GM12878 (cell line): ENCODE data around the gene SECISBP2. TPM values are rescaled to one million over a fixed set of nuclear protein-coding genes. Genes with fewer than 3 reads are reported as not detected.

Experiments used
- ATAC-seq: fragments of 200-7000 bp; cut with Tn5 transposase; 3 replicates; pipeline ENCODE4 v1.9.1; 2020; ENCODE audit warnings: mild to moderate bottlenecking, moderate library complexity
- BruUV-seq: library from RNA; stranded (reverse); fragments of 400-500 nt; replicated peaks from 2 replicates; lab custom pipeline; 2021; lab: Mats Ljungman, UMichigan
- CTCF ChIA-PET: fragments of 300-600 bp; sonication (Branson Sonifier 250); formaldehyde crosslinking; extraction: SDS; loops from one replicate; lab custom pipeline; 2021; ENCODE audit warnings: inconsistent platforms; lab: Yijun Ruan, JAX
- POLR2A ChIA-PET: fragments of 350-600 bp; formaldehyde crosslinking; extraction: SDS; loops from one replicate; lab custom pipeline; 2021; ENCODE audit warnings: inconsistent platforms; lab: Charles Lee
- RAD21 ChIA-PET: fragments of 300-600 bp; sonication (Branson Sonifier 250); formaldehyde crosslinking; loops from one replicate; lab custom pipeline; 2023; ENCODE audit warnings: antibody characterized with exemption; ENCODE audit not compliant: unreplicated experiment; lab: Charles Lee
- SMC1A ChIA-PET: fragments of 300-600 bp; sonication (Branson Sonifier 250); formaldehyde crosslinking; loops from one replicate; lab custom pipeline; 2023; ENCODE audit not compliant: unreplicated experiment, uncharacterized antibody; lab: Charles Lee
- DNase-seq: peaks from one replicate; pipeline ENCODE4 v3.0.0-alpha.2; 2011; ENCODE audit warnings: low read depth, low spot score
- FAIRE-seq: peaks from 3 replicates; lab custom pipeline; 2011; peaks lifted over from hg19 to GRCh38; lab: Jason Lieb, UNC
- H2AFZ ChIP-seq: 2 replicates; pipeline ENCODE4 v1.6.0; 2011; ENCODE audit warnings: low read depth, low read length, control low read depth; ENCODE audit not compliant: control insufficient read depth
- H3K27ac ChIP-seq: 2 replicates; pipeline ENCODE4 v1.5.1; 2011; ENCODE audit warnings: control low read depth; ENCODE audit not compliant: control insufficient read depth, insufficient read depth
- H3K27me3 ChIP-seq, 2 experiments: replicated peaks in 1 of 2; 2 replicates each; pipeline versions ENCODE4 v1.6.0 to v1.6.1; 2011; ENCODE audit warnings: low read length in 1 of 2; ENCODE audit not compliant: control insufficient read depth in 2 of 2, insufficient read depth in 2 of 2
- H3K36me3 ChIP-seq, 2 experiments: 2 replicates each; pipeline ENCODE4 v1.5.1; 2011; ENCODE audit warnings: low read length in 1 of 2; ENCODE audit not compliant: control insufficient read depth in 2 of 2, insufficient read depth in 2 of 2
- H3K4me1 ChIP-seq: 2 replicates; pipeline ENCODE4 v1.6.1; 2011; ENCODE audit warnings: mild to moderate bottlenecking, low read length, moderate library complexity, mixed read lengths; ENCODE audit not compliant: control insufficient read depth, insufficient read depth
- H3K4me2 ChIP-seq: 2 replicates; pipeline ENCODE4 v1.6.0; 2011; ENCODE audit warnings: control low read depth; ENCODE audit not compliant: control insufficient read depth, insufficient read depth
- H3K4me3 ChIP-seq: fragments of 200-600 bp; sonication (generic); 2 replicates; pipeline ENCODE4 v1.5.1; 2016
- H3K79me2 ChIP-seq: 2 replicates; pipeline ENCODE4 v1.6.0; 2011; ENCODE audit warnings: low read length; ENCODE audit not compliant: control insufficient read depth, insufficient read depth
- H3K9ac ChIP-seq: 2 replicates; pipeline ENCODE4 v1.8.0; 2011; ENCODE audit warnings: low read length, control low read depth, mixed read lengths; ENCODE audit not compliant: control insufficient read depth, insufficient read depth
- H3K9me3 ChIP-seq: replicated peaks from 3 replicates; pipeline ENCODE4 v1.5.1; 2011; ENCODE audit warnings: mild to moderate bottlenecking, low read length; ENCODE audit not compliant: control insufficient read depth, insufficient read depth
- H4K20me1 ChIP-seq: 2 replicates; pipeline ENCODE4 v1.6.0; 2011; ENCODE audit not compliant: control insufficient read depth, insufficient read depth
- ASH2L ChIP-seq: fragments of 300-600, 200-600 bp; sonication (generic); IDR thresholded peaks from 2 replicates; pipeline ENCODE4 v1.6.1; 2017; ENCODE audit warnings: low read depth, mild to moderate bottlenecking, borderline replicate concordance
- ATF7 ChIP-seq: fragments of 450-650 bp; IDR thresholded peaks from 2 replicates; pipeline ENCODE4 v1.6.1; 2016; ENCODE audit warnings: low read depth, mild to moderate bottlenecking
- CBX3 ChIP-seq: fragments of 200-600 bp; sonication (generic); IDR thresholded peaks from 2 replicates; pipeline ENCODE4 v1.6.1; 2016; ENCODE audit warnings: low read depth, borderline replicate concordance
- CHD4 ChIP-seq: fragments of 200-600 bp; sonication (generic); IDR thresholded peaks from 2 replicates; pipeline ENCODE4 v1.6.1; 2016; ENCODE audit warnings: mild to moderate bottlenecking
- EP300 ChIP-seq, 2 experiments: fragments of 150-350 bp in 1 of 2; IDR thresholded peaks; 2 replicates each; pipeline ENCODE4 v1.6.1; 2011 to 2012; ENCODE audit warnings: low read depth in 2 of 2, low read length in 2 of 2, borderline replicate concordance in 1 of 2, improper control_type of control experiment in 1 of 2, inconsistent platforms in 1 of 2; ENCODE audit not compliant: control insufficient read depth in 1 of 2
- KDM1A ChIP-seq: fragments of 200-600 bp; sonication (generic); IDR thresholded peaks from 2 replicates; pipeline ENCODE4 v1.6.1; 2016; ENCODE audit warnings: borderline replicate concordance
- MTA2 ChIP-seq: fragments of 450-650 bp; IDR thresholded peaks from 2 replicates; pipeline ENCODE4 v1.6.1; 2016; ENCODE audit warnings: low read depth, mild to moderate bottlenecking, moderate library complexity
- PAX5 ChIP-seq: IDR thresholded peaks from 2 replicates; pipeline ENCODE4 v1.6.1; 2011; ENCODE audit warnings: low read depth, low read length, borderline replicate concordance
- RAD21 ChIP-seq: IDR thresholded peaks from 2 replicates; pipeline ENCODE4 v1.6.1; 2011; ENCODE audit warnings: mild to moderate bottlenecking, low read depth, low read length, moderate library complexity; ENCODE audit not compliant: insufficient read depth
- RELA ChIP-seq: fragments of 450-650 bp; IDR thresholded peaks from 2 replicates; pipeline ENCODE4 v1.8.0; 2014; ENCODE audit warnings: borderline replicate concordance; ENCODE audit not compliant: partially characterized antibody
- SMAD5 ChIP-seq: IDR thresholded peaks from 2 replicates; pipeline ENCODE4 v1.6.1; 2016; ENCODE audit warnings: antibody characterized with exemption, low read depth
- SPI1 ChIP-seq: IDR thresholded peaks from 2 replicates; pipeline ENCODE4 v1.6.1; 2011; ENCODE audit warnings: low read depth, mild to moderate bottlenecking, low read length, moderate library complexity, borderline replicate concordance; ENCODE audit not compliant: insufficient read depth
- SUZ12 ChIP-seq: fragments of 200-600 bp; sonication (generic); IDR thresholded peaks from one replicate; pipeline ENCODE4 v1.6.1; 2018; ENCODE audit warnings: antibody characterized with exemption, mild to moderate bottlenecking; ENCODE audit not compliant: unreplicated experiment
- TBL1XR1 ChIP-seq: IDR thresholded peaks from 2 replicates; pipeline ENCODE4 v1.6.1; 2012; ENCODE audit warnings: low read depth, low read length, improper control_type of control experiment
- YBX1 ChIP-seq: fragments of 450-650 bp; IDR thresholded peaks from 2 replicates; pipeline ENCODE4 v1.6.1; 2016; ENCODE audit warnings: antibody characterized with exemption
- WGBS: methylation state at CpG from one replicate; pipeline ENCODE4 v1.1.6; 2016; ENCODE audit warnings: low lambda C conversion rate; ENCODE audit not compliant: insufficient replicate concordance, insufficient coverage; ENCODE audit errors: missing lambda C conversion rate; 5-methylcytosine and 5-hydroxymethylcytosine counted together
- in situ Hi-C: fragments of 300-500 bp; cut with MboI; formaldehyde crosslinking; loops from 9 replicates; pipeline ENCODE4 v1.14.3; 2018; ENCODE audit warnings: mixed read lengths
- intact Hi-C: fragments of 100-400 bp; cut with micrococcal nuclease; formaldehyde crosslinking; loops from one replicate; pipeline ENCODE4 v1.14.2; 2022; ENCODE audit not compliant: unreplicated experiment
- polyA plus RNA-seq, 11 experiments: library from polyadenylated mRNA; depleted of rRNA in 4 of 11; unstranded in 6 of 11; stranded (reverse) in 5 of 11; fragments of >200 nt; fragmentation: Nextera tagmentation in 4 of 11; fragmentation: Illumina TruSeq in 1 of 11; extraction: Ambion mirVana in 4 of 11; extraction: Trizol in 1 of 11; gene quantifications; 1 replicate in 1 of 11; 2 replicates in 10 of 11; pipeline versions ENCODE4 v1.2.1 to v1.2.3, GENCODE V29; 2011 to 2016; ENCODE audit warnings: inconsistent platforms in 2 of 11, missing spikeins in 2 of 11, low read depth in 1 of 11
- total RNA-seq, 4 experiments: library from RNA; depleted of rRNA in 3 of 4; stranded (reverse); fragments of >200 nt in 3 of 4; fragmentation: Illumina TruSeq in 1 of 4; extraction: Trizol in 1 of 4; gene quantifications; 2 replicates each; pipeline versions ENCODE4 v1.2.1 to v1.2.3, GENCODE V29; 2013 to 2021
- TF ChIP-seq, protein P1 (sequence below): IDR thresholded peaks from 2 replicates; pipeline ENCODE4 v1.6.1; 2011; ENCODE audit warnings: borderline replicate concordance, low read depth, mild to moderate bottlenecking, moderate library complexity, low read length; ENCODE audit not compliant: insufficient read depth, poor library complexity, severe bottlenecking

The SECISBP2 gene
- total and polyA plus RNA-seq, 10 of the 15 experiments (the other 5 are each of a cell fraction or from before 2014, with no cell fraction given) = 4.6 to 50.5 (median 31.9) TPM

DNA sequence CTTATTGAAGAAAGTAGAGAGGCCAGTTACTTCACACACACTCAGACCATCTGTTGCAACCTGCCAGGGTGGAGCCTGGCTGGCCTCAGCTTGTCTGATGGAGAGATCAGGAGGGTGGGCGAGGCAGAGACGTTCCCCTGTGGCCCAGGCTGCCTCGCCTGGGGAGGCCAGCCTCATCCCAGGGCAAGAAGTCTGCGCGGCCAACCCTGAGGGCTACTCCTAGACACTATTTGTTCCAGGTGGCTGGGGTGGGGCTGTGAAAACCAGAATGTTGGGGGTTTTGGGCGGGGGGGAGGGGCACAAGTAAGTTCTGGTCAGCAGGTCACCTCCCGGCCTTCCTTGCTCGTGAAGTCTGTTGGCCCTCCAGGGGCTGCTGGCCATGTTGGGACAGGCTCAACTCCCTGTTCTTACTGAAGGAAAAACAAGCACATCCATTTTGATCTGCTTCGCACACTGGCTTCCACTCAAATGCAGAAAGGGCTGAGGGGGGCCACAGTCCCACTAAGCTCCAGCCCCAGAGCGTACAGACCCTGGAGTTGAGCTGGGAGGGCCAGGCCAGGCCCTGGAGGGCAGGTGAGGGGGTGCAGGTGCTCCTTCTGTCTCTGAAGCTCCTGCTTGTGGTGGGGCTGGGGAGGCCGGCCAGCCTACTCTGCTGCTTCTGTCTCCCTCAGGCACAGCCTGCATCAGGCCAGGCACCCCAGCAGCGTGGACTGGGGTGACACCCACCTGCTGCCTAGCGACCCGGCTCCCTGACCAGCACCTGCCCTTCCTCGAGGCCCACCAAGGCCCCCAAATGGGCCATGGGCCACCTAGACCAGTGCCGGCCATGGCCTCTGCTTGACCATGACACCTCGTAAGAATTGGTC, 46.6 kb downstream of the SECISBP2 start:
- no TSS peak for BruUV-seq
- no peaks in the 10 kb centered on the region for H3K79me2 ChIP-seq
- H3K4me2 ChIP-seq = no peak overlapping the region
- CTCF ChIA-PET = no interaction called here
- no peak overlapping the region for H3K9ac ChIP-seq
- peaks cover 11 to 12% of the 10 kb centered on the region in 2 experiments for H3K36me3 ChIP-seq
- POLR2A ChIA-PET = no interaction called here
- no peaks in the 10 kb centered on the region for H3K4me1 ChIP-seq
- 85% methylated on average over 13 of the region's 17 CpGs for WGBS
- H3K27ac ChIP-seq = no peak overlapping the region
- no peak overlapping the region for H3K4me3 ChIP-seq
- intact Hi-C loops = no loop called here
- H3K27me3 ChIP-seq = no peaks in the 10 kb centered on the region
- RAD21 ChIA-PET = no interaction called here
- DNase-seq (no peak), ATAC-seq (peak; percentile 10), FAIRE-seq (no peak)
- in situ Hi-C loops = no loop called here
- TF ChIP-seq MTA2 = no peak
- TF ChIP-seq, protein P1, sequence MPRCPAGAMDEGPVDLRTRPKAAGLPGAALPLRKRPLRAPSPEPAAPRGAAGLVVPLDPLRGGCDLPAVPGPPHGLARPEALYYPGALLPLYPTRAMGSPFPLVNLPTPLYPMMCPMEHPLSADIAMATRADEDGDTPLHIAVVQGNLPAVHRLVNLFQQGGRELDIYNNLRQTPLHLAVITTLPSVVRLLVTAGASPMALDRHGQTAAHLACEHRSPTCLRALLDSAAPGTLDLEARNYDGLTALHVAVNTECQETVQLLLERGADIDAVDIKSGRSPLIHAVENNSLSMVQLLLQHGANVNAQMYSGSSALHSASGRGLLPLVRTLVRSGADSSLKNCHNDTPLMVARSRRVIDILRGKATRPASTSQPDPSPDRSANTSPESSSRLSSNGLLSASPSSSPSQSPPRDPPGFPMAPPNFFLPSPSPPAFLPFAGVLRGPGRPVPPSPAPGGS = peak; percentile 36
- no peaks in the 10 kb centered on the region; the same call in 1 of the 2 replicates for H4K20me1 ChIP-seq
- no peak overlapping the region for H2AFZ ChIP-seq
- SMC1A ChIA-PET = no interaction called here
- H3K9me3 ChIP-seq = no peaks in the 10 kb centered on the region

DNA sequence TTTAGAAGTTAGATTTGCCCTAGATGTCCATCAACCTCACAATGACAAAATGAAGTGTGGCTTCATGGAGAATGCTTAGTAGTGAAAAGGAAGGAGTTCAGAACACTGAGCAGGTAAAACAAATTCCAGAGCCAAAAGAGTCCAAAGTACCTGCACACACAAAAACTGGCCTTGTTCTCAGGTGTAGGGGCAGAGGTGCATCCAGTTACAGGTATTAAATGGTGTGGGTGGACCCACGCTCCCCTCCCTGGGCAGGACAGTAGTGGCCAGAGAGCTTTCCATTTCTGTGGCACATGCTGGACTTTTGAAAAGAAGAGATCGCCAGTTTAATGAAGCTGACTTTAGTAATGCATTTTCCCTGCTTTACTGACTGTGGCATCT, 47.2 kb downstream of the SECISBP2 start:
- H3K27ac ChIP-seq = no peak overlapping the region
- FAIRE-seq (no peak), ATAC-seq (no peak), DNase-seq (no peak)
- WGBS = 93% methylated on average over 2 of the region's 2 CpGs
- H3K36me3 ChIP-seq = peaks cover 8 to 11% of the 10 kb centered on the region in 2 experiments
- POLR2A ChIA-PET = no interaction called here
- H3K9ac ChIP-seq = no peak overlapping the region
- TF ChIP-seq SMAD5 (no peak), CHD4 (no peak), SUZ12 (no peak), ATF7 (no peak), EP300 (IDR thresholded peaks at IDR 0.05; ENCODE audit: borderline replicate concordance in 1 of 2, control insufficient read depth in 1 of 2, low read depth in 2 of 2, low read length in 2 of 2) (no peak), SPI1 (no peak), RAD21 (no peak), ASH2L (no peak), CBX3 (no peak), PAX5 (no peak), RELA (no peak), KDM1A (no peak), YBX1 (no peak), TBL1XR1 (no peak)
- SMC1A ChIA-PET = no interaction called here
- H3K9me3 ChIP-seq = no peaks in the 10 kb centered on the region
- no peak overlapping the region for H3K4me3 ChIP-seq
- H2AFZ ChIP-seq = no peak overlapping the region
- intact Hi-C loops (no loop called here), in situ Hi-C loops (no loop called here)
- no peaks in the 10 kb centered on the region for H3K79me2 ChIP-seq
- H4K20me1 ChIP-seq = no peaks in the 10 kb centered on the region; the same call in 1 of the 2 replicates
- RAD21 ChIA-PET = no interaction called here
- H3K4me1 ChIP-seq = no peaks in the 10 kb centered on the region
- BruUV-seq = no TSS peak
- no peak overlapping the region for H3K4me2 ChIP-seq
- H3K27me3 ChIP-seq = no peaks in the 10 kb centered on the region
- CTCF ChIA-PET = no interaction called here
